Measurements from ENCODE around the gene PAPOLB. TPM values are rescaled to one million over a fixed set of nuclear protein-coding genes. Genes with fewer than 3 reads are reported as not detected.

Gene PAPOLB
- total and polyA plus RNA-seq, 10 of the 15 experiments (the other 5 are each of a cell fraction or from before 2014, with no cell fraction given): 0.01 TPM; not detected in 9

DNA sequence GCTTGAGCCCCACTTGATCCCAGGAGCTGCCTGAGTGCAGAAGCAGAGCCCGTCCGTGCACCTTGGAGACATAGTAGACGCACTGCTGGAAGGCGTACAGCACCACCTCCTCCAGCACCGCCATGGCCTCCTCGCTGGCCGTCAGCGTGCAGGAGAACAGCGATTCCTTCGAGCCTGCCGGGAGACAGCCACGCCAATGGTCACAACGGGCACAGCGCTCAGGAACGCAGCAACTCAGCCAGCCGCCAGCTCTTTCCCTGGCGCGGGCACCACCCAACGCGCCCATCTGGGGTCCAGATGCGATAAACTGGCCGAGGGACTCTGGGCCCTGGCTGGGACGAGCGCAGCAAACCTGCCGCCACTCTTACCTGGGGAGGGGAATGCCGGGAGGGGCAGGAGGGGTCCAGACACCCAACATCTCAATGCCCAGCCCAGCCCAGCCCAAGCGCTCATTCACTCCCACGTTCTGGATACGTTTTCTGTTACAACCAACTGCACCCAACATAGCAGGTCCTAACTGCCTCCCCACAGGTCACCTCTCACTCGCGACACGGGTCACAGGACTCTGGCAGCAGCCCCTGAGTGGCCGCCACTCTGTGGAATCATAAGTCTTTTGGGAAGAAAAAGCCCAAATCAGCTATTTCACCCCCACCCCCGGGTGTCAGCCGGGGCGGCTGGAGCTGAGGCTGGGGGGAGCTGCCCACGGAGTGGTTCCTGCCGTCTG, 44.5 kb downstream of the PAPOLB start:
- H3K4me2 ChIP-seq (ENCODE audit: control insufficient read depth, insufficient read depth): no peak overlapping the region
- H3K36me3 ChIP-seq (ENCODE audit: control insufficient read depth in 2 of 2, insufficient read depth in 2 of 2, low read length in 1 of 2): no peaks in the 10 kb centered on the region
- 70% methylated on average over 37 of the region's 38 CpGs for WGBS (ENCODE audit: insufficient coverage, insufficient replicate concordance, low lambda C conversion rate, missing lambda C conversion rate)
- intact Hi-C loops (cut with micrococcal nuclease; ENCODE audit: unreplicated experiment) (no loop called here), in situ Hi-C loops (cut with MboI) (no loop called here)
- ATAC-seq: no peak
- H3K79me2 ChIP-seq (ENCODE audit: control insufficient read depth, insufficient read depth, low read length): no peaks in the 10 kb centered on the region
- H3K27me3 ChIP-seq (replicated peaks in 1 of 2; ENCODE audit: control insufficient read depth in 2 of 2, insufficient read depth in 2 of 2, low read length in 1 of 2): no peaks in the 10 kb centered on the region
- ChIA-PET RAD21 (ENCODE audit: unreplicated experiment) (no interaction called here), CTCF (no interaction called here), POLR2A (no interaction called here), SMC1A (ENCODE audit: uncharacterized antibody, unreplicated experiment) (no interaction called here)
- BruUV-seq (replicated peaks): no TSS peak
- no peaks in the 10 kb centered on the region; the same call in 2 of the 3 replicates for H3K9me3 ChIP-seq (replicated peaks; ENCODE audit: control insufficient read depth, insufficient read depth, low read length)
- no peak overlapping the region for H3K27ac ChIP-seq (ENCODE audit: control insufficient read depth, insufficient read depth)
- FAIRE-seq: no peak
- DNase-seq (ENCODE audit: low read depth, low spot score): no peak
- H4K20me1 ChIP-seq (ENCODE audit: control insufficient read depth, insufficient read depth): no peaks in the 10 kb centered on the region
- no peak overlapping the region for H3K9ac ChIP-seq (ENCODE audit: control insufficient read depth, insufficient read depth, low read length)
- no peak overlapping the region for H2AFZ ChIP-seq (ENCODE audit: control insufficient read depth, low read depth, low read length)
- H3K4me1 ChIP-seq (ENCODE audit: control insufficient read depth, insufficient read depth, low read length): no peaks in the 10 kb centered on the region
- TF ChIP-seq, protein P1, sequence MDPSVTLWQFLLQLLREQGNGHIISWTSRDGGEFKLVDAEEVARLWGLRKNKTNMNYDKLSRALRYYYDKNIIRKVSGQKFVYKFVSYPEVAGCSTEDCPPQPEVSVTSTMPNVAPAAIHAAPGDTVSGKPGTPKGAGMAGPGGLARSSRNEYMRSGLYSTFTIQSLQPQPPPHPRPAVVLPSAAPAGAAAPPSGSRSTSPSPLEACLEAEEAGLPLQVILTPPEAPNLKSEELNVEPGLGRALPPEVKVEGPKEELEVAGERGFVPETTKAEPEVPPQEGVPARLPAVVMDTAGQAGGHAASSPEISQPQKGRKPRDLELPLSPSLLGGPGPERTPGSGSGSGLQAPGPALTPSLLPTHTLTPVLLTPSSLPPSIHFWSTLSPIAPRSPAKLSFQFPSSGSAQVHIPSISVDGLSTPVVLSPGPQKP (IDR thresholded peaks at IDR 0.05; ENCODE audit: low read depth, low read length): no peak
- TF ChIP-seq EP300 (IDR thresholded peaks at IDR 0.05; ENCODE audit: borderline replicate concordance in 1 of 2, control insufficient read depth in 1 of 2, low read depth in 2 of 2, low read length in 2 of 2): no peak
- TF ChIP-seq, protein P2, sequence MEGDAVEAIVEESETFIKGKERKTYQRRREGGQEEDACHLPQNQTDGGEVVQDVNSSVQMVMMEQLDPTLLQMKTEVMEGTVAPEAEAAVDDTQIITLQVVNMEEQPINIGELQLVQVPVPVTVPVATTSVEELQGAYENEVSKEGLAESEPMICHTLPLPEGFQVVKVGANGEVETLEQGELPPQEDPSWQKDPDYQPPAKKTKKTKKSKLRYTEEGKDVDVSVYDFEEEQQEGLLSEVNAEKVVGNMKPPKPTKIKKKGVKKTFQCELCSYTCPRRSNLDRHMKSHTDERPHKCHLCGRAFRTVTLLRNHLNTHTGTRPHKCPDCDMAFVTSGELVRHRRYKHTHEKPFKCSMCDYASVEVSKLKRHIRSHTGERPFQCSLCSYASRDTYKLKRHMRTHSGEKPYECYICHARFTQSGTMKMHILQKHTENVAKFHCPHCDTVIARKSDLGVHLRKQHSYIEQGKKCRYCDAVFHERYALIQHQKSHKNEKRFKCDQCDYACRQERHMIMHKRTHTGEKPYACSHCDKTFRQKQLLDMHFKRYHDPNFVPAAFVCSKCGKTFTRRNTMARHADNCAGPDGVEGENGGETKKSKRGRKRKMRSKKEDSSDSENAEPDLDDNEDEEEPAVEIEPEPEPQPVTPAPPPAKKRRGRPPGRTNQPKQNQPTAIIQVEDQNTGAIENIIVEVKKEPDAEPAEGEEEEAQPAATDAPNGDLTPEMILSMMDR (IDR thresholded peaks at IDR 0.05 in 2 of 3, conservative IDR thresholded peaks at IDR 0.05 in 1 of 3; ENCODE audit: control insufficient read depth in 2 of 3, extremely low read depth in 1 of 3, insufficient read depth in 1 of 3, low read depth in 3 of 3, low read length in 3 of 3): no peak
- H3K4me3 ChIP-seq: no peak overlapping the region

Data from GM12878 (cell line).